RPMI7951 (cell line): ENCODE data around the gene PDHX. TPM values are rescaled to one million over a fixed set of nuclear protein-coding genes. Genes with fewer than 3 reads are reported as not detected.
"Not testable (repeated sequence)": the region's sequence is repeated elsewhere in the genome, so short reads cannot be mapped to it uniquely, and the experiment has no call there.

Source experiments
- DNase-seq: peaks from one replicate; pipeline ENCODE4 v3.0.0-alpha.2; 2012; ENCODE audit warnings: low read depth
- total RNA-seq: library from RNA; depleted of rRNA; stranded (reverse); fragments of >200 nt; shearing (Covaris generic); gene quantifications from 2 replicates; pipeline ENCODE4 v1.2.3, GENCODE V29; 2014; rRNA removed

The PDHX gene
- 39.2 and 41.0 TPM in 2 replicates for total RNA-seq

DNA sequence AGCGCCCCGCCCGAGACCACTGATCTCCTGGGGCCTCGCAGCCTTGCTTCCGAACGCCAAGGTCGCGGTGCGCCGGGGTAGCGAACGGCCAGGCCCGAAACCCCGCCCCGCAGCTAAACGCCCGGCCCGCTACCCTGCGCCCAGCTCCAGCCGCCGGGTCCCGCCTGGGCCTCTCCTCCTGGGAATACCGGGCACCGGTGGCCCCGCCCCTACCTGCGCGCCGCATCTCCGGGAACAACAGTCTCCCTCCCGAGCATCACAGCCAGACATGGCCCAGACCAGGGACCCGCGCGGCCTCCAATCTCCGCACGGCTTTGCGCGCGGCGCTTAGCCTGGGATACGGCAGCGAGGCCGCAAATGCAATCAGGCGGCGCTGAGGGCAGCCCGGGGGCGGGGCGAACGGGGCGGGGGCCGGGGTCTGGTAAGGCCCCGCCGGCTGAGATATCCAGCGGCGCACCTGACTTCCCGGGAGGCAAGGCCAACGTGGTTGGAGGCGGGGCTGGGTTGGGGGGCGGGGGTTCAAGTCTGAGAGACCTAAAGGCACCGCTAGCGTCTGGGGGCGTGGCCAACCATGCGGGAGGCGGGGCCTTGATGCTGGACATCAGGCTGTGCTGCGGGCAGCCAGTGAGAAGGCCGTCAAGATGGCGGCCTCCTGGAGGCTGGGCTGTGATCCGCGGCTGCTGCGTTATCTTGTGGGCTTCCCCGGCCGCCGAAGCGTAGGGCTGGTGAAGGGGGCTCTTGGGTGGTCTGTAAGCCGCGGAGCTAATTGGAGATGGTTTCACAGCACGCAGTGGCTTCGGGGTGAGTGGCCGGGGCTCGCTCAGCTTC is at the start of gene PDHX, which contains the start of gene APIP:
PDHX (plus strand) TSS at position 604 of the 828 bp plus-strand sequence; CDS start at position 642, 38 bp downstream.
APIP (minus strand) TSS at position 365 of the 828 bp plus-strand sequence; CDS start at position 270, 95 bp downstream.
- DNase-seq = peak; percentile 97

DNA sequence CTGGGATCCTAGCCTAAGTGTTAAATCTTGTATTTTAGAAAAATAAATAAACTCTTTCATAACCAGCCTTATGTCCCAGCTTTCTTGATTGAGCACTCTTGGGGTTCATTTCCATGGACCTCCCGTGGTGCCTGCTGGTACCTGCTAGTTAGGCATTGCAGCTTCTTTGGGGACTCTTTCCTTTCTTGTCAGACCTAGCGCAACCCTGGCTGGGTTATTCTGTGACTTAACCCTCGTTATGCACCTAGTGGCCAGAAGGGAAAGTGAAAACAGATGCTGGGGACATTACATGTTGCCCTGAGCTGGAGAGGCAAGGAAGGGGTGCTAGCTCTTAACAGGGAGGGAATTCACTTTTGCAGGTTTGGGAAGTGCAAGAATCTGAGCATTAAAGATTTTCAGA is 47.0 kb upstream of the PDHX start:
- no peak for DNase-seq

DNA sequence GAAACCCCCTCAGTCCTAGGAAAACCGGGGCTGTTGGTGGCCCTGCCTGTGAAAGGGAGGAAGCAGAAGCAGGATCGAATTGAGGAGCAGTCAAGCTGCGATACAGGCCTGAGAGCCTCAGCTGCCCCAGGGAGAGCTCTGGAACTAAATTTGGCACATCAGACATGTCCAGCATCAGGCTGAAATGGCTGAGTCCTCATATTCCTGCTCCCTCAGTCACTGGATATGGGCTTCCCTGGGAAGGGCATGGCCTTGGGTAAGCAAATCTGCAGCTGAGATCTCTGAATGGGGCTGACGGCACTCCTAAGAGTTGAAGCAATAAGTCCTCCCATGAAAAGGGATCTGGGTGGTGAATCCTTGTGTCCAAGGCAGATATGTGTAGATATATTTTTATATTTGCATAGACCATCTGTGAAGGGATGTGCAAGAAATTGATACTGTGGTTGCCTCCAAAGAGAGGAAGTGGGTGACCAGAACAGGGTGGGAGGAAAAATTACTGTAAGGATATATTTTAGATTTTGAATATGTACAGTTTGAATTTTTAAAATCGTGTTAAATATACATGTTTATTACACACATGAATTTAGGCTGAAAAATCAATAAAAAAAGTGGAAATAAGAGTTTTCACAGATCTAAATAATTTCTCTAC is 45.7 kb upstream of the PDHX start:
- DNase-seq = no peak

- DNase-seq = no peak
Observed at GRCh38 chr11:34874202-34874601, 42.2 kb upstream of the PDHX start.

DNA sequence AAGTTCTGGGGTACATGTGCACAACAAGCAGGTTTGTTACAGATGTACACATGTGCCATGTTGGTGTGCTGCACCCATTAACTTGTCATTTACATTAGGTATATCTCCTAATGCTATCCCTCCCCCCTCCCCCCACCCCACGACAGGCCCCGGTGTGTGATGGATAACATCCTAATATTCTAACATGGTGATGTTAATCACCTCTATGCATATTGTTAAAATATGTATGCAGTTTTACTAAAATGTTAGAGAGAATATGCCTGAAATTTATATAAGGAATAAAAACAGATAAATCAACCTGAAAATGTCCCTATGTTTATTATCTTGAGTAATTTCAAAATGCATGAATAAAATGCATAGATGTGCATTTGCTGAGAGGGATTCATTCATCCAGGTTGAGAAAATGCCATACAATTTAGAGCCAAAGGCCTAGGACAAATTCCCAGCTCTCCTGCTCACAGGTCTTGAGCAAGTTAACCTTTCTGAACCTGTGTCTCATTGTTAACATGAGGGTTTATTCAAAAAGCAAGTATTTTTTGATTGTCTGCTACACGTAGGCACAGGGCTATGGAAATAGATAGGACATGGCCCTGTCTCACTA is 38.9 kb upstream of the PDHX start:
- no peak for DNase-seq

GRCh38 chr11:34881900-34882299 is 34.5 kb upstream of the PDHX start:
- DNase-seq = no peak

DNA sequence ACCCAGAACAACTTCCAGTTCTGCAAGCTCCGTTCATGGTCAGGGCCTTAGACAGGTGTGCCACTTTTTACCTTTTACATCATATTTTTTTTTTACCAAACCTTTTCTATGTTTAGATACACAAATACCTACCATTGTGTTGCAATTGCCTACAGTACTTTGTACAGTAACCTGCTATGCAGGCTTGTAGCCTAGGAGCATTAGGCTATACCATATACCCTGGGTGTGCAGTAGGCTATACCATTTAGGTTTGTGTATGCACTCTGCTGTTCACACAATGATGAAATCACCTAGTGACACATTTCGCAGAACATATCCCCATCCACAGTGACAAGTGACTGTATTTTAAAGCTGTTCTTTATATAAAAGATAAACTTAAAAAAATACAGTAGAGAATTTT is 29.8 kb upstream of the PDHX start:
- no peak for DNase-seq

- DNase-seq = no peak
Observed at GRCh38 chr11:34887260-34887659, 29.2 kb upstream of the PDHX start.

- peak; percentile 31 for DNase-seq
Observed at GRCh38 chr11:34890089-34890488, 26.3 kb upstream of the PDHX start.

- peak; percentile 57 for DNase-seq
Observed at GRCh38 chr11:34890812-34891211, 25.6 kb upstream of the PDHX start.

DNA sequence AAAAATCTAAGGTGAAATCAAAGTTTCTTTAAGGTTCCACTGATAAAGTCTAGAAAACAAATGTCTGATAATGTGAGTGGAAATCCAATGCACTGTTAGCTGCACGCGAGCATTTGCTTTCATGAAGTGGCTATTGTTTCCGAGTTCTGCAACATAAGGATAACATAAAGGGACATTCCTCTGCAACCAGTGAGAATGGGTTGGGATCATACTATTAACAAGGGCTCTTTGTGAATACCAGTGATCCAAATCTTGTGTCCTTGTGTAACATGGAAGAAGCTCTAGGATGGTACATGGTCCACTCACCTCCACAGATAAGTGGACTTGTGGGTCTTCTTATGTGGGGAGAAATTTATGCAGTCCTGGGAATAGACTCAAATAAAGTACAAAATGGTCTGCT is 24.8 kb upstream of the PDHX start:
- DNase-seq = no peak

- no peak for DNase-seq
Observed at GRCh38 chr11:34893416-34893815, 23.0 kb upstream of the PDHX start.

GRCh38 chr11:34896191-34896590 is 20.2 kb upstream of the PDHX start:
- DNase-seq = not testable (repeated sequence)

DNA sequence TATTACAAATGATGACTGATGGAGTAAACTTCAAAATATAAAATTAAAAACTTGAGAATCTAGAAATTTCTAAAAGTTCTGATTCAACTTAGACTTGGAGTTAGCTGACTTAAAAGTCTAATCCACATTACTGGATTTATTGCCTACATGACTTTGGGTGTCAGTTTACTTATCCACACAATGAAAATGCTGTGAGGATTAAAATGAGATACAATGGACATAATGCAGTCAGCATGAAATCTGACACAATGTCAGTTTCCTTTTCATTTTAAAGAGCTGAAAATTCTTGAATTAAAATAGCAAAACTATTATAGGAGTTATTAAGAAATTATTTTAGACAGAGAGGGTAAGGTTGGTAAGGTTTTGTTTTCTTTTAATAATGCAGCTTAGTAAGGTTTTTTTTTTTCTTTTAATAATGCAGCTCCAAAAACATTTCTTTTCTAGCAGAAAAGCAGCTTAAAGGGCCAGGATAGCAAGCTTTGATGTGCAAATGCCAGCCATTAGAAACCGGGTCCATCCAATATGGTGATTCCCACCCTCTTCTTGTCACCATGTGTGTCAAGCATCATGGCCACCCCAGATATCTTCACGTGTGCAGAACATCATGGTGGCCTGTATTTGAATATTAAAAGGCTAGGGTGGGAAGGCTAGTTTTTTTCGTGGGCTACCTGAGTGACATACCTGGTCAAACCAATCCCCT is 19.1 kb upstream of the PDHX start:
- DNase-seq = no peak

DNA sequence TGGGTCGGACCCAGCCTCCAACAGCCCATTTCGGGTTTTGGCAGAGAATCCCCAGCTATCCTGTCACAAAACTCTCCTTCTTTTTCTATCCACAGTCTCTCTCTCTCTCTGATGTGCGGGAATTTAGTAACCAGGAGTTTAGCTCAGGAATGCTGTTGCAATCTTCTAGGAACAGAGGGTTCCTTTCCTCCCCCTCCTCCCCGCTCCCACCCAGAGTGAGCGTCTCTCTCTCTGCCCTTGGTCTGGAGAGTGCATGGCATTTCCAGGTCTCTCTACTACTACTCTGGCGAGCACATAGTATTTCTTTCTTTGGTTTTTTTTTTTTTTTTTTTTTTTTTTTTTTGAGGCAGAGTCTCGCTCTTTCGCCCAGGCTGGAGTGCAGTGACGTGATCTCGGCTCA is 17.9 kb upstream of the PDHX start:
- no peak for DNase-seq

DNA sequence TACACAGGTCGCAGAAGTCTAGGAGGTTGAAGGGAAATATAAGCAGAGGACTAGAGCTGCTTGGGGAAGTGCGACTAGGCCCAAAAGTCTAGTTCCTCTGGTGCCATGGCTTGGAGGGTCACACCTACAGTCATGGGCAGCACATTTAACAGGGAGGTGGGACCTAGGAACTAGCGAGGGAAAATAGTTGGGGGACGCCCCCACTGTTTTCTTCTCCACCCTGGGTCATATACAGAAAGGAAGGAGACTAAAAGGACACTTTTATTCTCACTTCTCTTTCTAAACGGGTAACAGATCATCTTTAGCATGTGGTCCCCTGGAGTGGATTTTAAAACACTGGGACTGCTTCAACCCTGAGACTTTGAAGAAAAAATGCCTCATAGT is 16.8 kb upstream of the PDHX start:
- no peak for DNase-seq

GRCh38 chr11:34904421-34904955 is 11.9 kb upstream of the PDHX start:
- no peak for DNase-seq

DNA sequence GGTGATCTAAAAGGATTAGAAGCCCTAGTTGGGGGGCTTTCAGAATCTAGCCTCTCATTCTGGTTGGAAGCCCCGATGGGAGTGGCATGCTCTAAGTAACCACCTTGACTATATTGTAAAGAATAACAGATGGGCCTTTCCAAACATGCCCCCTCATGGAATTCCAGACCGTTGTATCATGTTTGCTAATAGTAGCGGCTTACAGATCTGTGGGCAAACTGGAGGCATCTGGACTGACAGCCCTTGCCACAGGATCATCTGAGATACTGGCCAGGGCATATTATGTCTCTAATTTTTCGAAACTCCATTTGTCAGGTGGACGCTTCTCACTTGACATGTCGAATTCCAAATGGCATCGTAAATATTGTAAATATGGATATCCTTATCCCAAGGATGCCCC is 10.8 kb upstream of the PDHX start:
- DNase-seq = no peak

- DNase-seq = peak; percentile 28
Observed at GRCh38 chr11:34907934-34908593, 8.4 kb upstream of the PDHX start.

- DNase-seq = no peak
Observed at GRCh38 chr11:34909415-34909814, 7.0 kb upstream of the PDHX start.

GRCh38 chr11:34909955-34910354 is 6.5 kb upstream of the PDHX start:
- no peak for DNase-seq
